Activated CD4-positive, alpha-beta T cell treated with anti-CD3 and anti-CD28 coated beads for 36 hours (primary cell): ENCODE measurements around the gene TNS4. TPM values are rescaled to one million over a fixed set of nuclear protein-coding genes. Genes with fewer than 3 reads are reported as not detected.

ENCODE experiments used
- ATAC-seq: fragments of 200-7000 bp; cut with Tn5 transposase; one replicate; pipeline ENCODE4 v1.10.0; 2021; ENCODE audit warnings: mild to moderate bottlenecking, moderate library complexity
- CTCF ChIA-PET: fragments of 350-600 bp; sonication (Branson Sonifier 250); formaldehyde crosslinking; loops from one replicate; lab custom pipeline; 2021; ENCODE audit warnings: antibody characterized with exemption; lab: Charles Lee
- POLR2A ChIA-PET: fragments of 350-600 bp; sonication (Branson Sonifier 250); formaldehyde crosslinking; loops from one replicate; lab custom pipeline; 2021; ENCODE audit warnings: antibody characterized with exemption, inconsistent platforms; lab: Charles Lee
- DNase-seq: peaks from one replicate; pipeline ENCODE4 v3.0.0-alpha.2; 2020
- H3K27ac Mint-ChIP-seq: one replicate; pipeline ENCODE4 v1.8.0; 2021; ENCODE audit warnings: mixed read lengths
- H3K27me3 Mint-ChIP-seq: one replicate; pipeline ENCODE4 v1.8.0; 2021; ENCODE audit warnings: mixed read lengths
- H3K36me3 Mint-ChIP-seq: one replicate; pipeline ENCODE4 v1.8.0; 2021; ENCODE audit warnings: low read depth, mixed read lengths
- H3K4me1 Mint-ChIP-seq: one replicate; pipeline ENCODE4 v1.8.0; 2021; ENCODE audit warnings: mixed read lengths
- H3K4me3 Mint-ChIP-seq: one replicate; pipeline ENCODE4 v1.8.0; 2021; ENCODE audit warnings: mild to moderate bottlenecking, moderate library complexity, mixed read lengths
- H3K9me3 Mint-ChIP-seq: one replicate; pipeline ENCODE4 v1.8.0; 2021; ENCODE audit warnings: low read depth, mixed read lengths
- intact Hi-C, 2 experiments: fragments of 100-400 bp; cut with DNase I in 1 of 2; cut with micrococcal nuclease in 1 of 2; formaldehyde crosslinking; loops; one replicate each; pipeline versions ENCODE4 v1.14.2 to v1.15.1; 2022 to 2024; cut with DNase I, micrococcal nuclease
- total RNA-seq, 2 experiments: library from RNA; stranded (reverse); gene quantifications; one replicate each; pipeline ENCODE4 v1.2.3, GENCODE V29; 2021

Gene TNS4
- total RNA-seq, 2 experiments from 2014 or later = 10.8 to 12.8 TPM

DNA sequence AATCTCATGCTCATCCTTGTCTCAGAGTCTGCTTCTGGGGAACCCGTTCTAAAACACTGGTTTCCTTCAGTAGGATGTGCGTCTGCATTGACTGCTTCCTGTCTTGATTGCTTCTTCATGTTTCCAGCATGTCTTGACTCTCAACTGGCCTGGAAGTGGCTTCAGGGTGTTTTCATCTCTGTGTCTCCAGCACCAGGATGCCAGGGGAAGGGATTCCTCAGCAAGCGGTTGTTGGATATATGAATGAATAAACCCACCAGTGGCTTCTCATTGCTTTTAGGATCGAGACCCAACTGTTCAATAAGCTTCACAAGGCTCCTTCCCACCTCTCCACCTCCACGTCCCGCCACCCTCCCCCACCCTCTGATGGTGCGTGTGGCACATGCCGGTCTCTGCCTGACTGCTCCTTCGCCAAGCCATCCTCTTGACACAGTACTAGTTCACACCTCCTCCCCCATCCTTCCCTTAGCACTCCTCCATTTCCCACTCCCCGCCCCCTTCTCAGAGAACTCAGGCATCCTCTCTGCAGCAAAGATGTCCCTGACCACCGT lies 14.1 kb upstream of the TNS4 start:
- peak; percentile 67 for ATAC-seq
- H3K36me3 Mint-ChIP-seq = peaks cover 11% of the 10 kb centered on the region
- H3K4me3 Mint-ChIP-seq = peak overlapping the region; percentile 76
- CTCF ChIA-PET = interaction anchor here (0.7 to 5.2 kb wide), 2 partner anchors 18 to 304 kb away, joined by 3 to 35 read pairs; no protein-coding TSS in a partner anchor
- peak overlapping the region; percentile 73 for H3K27ac Mint-ChIP-seq
- H3K9me3 Mint-ChIP-seq = no peaks in the 10 kb centered on the region
- POLR2A ChIA-PET = no interaction called here
- intact Hi-C loops = loop anchor here (1.0 to 2.0 kb wide), 5 partner anchors 15 to 45 kb away; no protein-coding TSS in a partner anchor
- H3K4me1 Mint-ChIP-seq = peaks cover 49% of the 10 kb centered on the region
- DNase-seq = peak; percentile 75
- peaks cover 2% of the 10 kb centered on the region for H3K27me3 Mint-ChIP-seq

- intact Hi-C loops = no loop called here
- peaks cover 11% of the 10 kb centered on the region for H3K36me3 Mint-ChIP-seq
- H3K27ac Mint-ChIP-seq = peak overlapping the region; percentile 73
- ChIA-PET POLR2A (no interaction called here), CTCF (interaction anchor here (1.0 to 1.4 kb wide), 2 partner anchors 19 to 82 kb away, joined by 3 to 4 read pairs; no protein-coding TSS in a partner anchor)
- H3K9me3 Mint-ChIP-seq = no peaks in the 10 kb centered on the region
- H3K4me3 Mint-ChIP-seq = no peak overlapping the region
- peaks cover 2% of the 10 kb centered on the region for H3K27me3 Mint-ChIP-seq
- no peak for DNase-seq
- H3K4me1 Mint-ChIP-seq = peaks cover 49% of the 10 kb centered on the region
- ATAC-seq = no peak
Observed at GRCh38 chr17:40515011-40515410, 13.6 kb upstream of the TNS4 start.

DNA sequence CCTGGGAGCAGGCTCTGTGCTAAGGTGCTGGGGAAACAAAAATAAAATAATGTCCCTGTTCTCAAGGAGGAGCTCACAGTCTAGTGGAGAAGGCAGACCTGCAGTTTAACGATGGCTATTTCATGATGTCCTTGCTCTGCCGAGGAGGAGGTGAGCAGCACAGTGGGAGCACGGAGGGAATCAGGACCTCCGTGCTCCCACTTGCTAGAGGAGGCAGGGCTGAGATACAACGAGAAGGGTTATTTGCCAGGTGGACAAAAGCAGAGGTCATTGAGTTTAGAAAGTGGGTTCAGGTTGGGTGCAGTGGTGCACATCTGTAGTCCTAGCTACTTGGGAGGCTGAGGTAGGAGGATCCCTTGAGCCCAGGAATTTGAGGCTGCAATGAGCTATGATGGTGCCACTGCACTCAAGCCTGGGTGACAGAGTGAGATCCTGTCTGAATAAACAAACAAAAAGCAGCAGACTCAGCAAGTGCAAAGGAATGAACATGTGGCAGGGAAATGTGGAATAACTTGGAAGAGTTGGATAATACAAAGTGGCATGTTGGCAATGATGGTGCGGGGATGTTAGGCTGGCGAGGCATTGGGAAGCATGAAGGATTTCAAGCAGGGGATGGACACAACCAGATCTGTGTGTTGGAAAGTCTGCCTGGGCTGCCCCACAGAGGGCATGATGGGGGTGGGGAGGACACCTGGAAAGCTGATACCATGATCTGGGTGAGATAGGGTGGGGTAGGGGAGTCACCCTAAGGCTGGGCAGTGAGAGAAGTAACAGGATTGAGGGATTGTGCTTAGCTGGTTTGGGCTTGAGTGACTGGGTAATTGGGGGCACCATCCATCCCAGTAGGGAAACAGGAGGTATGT lies 12.8 kb upstream of the TNS4 start:
- Mint-ChIP-seq H3K9me3 (no peaks in the 10 kb centered on the region), H3K4me3 (no peak overlapping the region), H3K27ac (peak overlapping the region; percentile 44), H3K4me1 (peaks cover 48% of the 10 kb centered on the region), H3K27me3 (peaks cover 2% of the 10 kb centered on the region), H3K36me3 (peaks cover 11% of the 10 kb centered on the region)
- CTCF ChIA-PET = interaction anchor here (1.0 to 1.4 kb wide), 2 partner anchors 19 to 81 kb away, joined by 3 to 4 read pairs; no protein-coding TSS in a partner anchor
- intact Hi-C loops = no loop called here
- DNase-seq (no peak), ATAC-seq (no peak)
- POLR2A ChIA-PET = interaction anchor here (0.6 kb wide), 1 partner anchor 63 kb away, joined by 3 read pairs; no protein-coding TSS in a partner anchor

DNA sequence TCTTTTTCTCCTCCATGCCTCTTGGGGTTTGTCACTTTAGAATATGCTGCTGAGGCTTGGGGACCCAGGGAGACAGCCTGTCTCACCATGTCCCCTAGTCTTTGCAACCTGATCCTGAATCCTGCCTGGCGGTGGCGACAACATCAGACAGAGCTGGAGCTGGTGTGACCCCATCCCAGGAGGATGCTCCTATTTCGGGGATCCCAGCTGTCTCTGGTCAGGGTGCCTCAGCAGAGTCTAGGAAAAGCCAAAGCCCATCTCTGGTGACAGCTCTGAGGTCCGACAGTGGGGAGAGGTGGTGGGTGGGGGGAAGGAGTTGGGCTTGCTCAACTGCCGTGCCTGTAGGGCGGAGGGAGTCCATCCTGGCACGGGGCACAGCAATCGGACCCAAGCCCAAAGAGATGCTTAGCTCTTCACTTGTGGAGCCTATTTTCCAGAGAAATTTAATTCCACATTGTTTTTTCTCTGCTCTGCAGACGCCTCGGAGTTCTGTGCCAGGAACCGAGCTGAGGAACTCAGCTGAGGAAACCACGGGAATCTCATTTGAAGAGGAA lies 10.3 kb upstream of the TNS4 start:
- no peak for DNase-seq
- ChIA-PET CTCF (interaction anchor here (0.6 to 1.9 kb wide), 2 partner anchors 21 to 84 kb away, joined by 4 to 5 read pairs; no protein-coding TSS in a partner anchor), POLR2A (interaction anchor here (0.8 kb wide), 1 partner anchor 29 kb away, joined by 3 read pairs; no protein-coding TSS in a partner anchor)
- intact Hi-C loops = no loop called here
- Mint-ChIP-seq H3K9me3 (no peaks in the 10 kb centered on the region), H3K36me3 (no peaks in the 10 kb centered on the region), H3K4me3 (no peak overlapping the region), H3K4me1 (peaks cover 27% of the 10 kb centered on the region), H3K27ac (no peak overlapping the region), H3K27me3 (peaks cover 2% of the 10 kb centered on the region)
- no peak for ATAC-seq

DNA sequence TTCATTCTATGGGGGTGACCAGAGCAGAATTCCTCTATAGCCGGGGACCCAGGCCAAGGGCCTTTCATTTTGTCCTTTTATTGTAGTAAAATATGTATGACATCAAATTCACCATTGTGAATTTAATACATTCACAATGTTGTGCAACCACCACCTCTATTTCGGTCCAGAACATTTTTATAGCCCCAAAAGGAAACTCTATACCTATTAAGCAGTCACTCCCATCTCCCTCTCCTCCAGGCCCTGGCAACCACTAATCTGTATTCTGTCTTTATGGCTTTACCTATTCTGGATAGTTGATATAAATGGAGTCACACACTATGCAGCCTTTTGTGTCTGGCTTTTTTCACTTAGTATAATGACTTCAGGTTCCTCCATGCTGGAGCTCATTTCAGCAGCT lies 9.7 kb upstream of the TNS4 start:
- peaks cover 2% of the 10 kb centered on the region for H3K27me3 Mint-ChIP-seq
- H3K36me3 Mint-ChIP-seq = no peaks in the 10 kb centered on the region
- peaks cover 21% of the 10 kb centered on the region for H3K4me1 Mint-ChIP-seq
- intact Hi-C loops = no loop called here
- H3K27ac Mint-ChIP-seq = no peak overlapping the region
- no peak overlapping the region for H3K4me3 Mint-ChIP-seq
- DNase-seq (no peak), ATAC-seq (no peak)
- no peaks in the 10 kb centered on the region for H3K9me3 Mint-ChIP-seq
- POLR2A ChIA-PET = interaction anchor here (0.8 kb wide), 1 partner anchor 30 kb away, joined by 3 read pairs; no protein-coding TSS in a partner anchor
- CTCF ChIA-PET = no interaction called here

DNA sequence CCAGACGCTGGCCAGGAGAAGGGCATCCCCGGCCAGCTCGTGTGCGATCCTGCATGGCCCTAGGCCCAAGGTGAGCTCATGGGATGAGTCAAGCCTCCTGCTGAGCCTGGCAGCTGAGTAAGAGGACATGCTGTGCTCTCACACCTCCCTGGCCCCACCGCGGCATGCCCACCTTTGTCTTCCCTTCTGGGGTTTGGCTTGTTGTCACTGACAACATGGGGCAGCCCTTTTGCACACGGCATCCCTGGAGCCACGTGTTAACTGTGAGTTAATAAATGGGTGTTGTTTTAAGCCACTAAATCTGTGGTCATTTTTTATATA lies 8.9 kb upstream of the TNS4 start:
- intact Hi-C loops = no loop called here
- Mint-ChIP-seq H3K4me1 (peaks cover 13% of the 10 kb centered on the region), H3K4me3 (no peak overlapping the region), H3K36me3 (no peaks in the 10 kb centered on the region), H3K27me3 (peaks cover 2% of the 10 kb centered on the region), H3K27ac (no peak overlapping the region), H3K9me3 (no peaks in the 10 kb centered on the region)
- CTCF ChIA-PET = no interaction called here
- POLR2A ChIA-PET = no interaction called here
- no peak for ATAC-seq
- DNase-seq = no peak

DNA sequence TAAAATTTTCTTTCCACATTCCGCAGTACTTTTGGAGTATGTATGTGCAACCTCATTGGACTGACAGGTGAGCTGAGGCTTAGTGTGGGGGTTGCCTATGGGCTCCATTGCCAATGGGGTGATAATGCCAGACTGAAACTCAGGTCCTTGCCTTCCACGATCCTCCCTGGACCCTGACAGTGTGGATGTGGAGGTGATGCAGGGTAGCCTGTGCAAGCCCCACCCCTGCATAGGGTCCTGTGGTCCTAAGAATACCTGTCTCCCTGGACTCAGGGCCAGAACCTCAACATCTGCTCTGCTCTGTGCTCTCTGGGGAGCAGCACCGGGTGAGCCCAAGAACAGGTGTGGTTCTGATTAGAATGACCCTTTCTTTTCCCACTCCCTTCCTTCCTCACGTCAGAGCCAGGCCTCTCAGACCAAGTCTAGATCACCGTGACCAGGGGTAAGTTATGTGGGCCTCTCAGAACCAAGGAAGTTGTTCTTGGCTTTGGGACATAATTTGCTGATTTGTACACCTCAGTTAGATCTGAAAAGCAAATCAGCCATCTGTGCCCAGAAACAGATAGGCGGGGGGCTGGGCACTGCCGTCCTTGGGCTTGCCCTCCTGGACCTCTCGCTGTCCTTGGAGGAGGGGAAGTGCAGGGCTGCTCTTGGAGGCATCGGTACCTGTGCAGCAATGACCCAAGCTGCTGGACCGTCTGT lies 8.4 kb upstream of the TNS4 start:
- intact Hi-C loops = no loop called here
- ATAC-seq (no peak), DNase-seq (no peak)
- Mint-ChIP-seq H3K4me1 (peaks cover 7% of the 10 kb centered on the region), H3K9me3 (no peaks in the 10 kb centered on the region), H3K36me3 (no peaks in the 10 kb centered on the region), H3K27me3 (peaks cover 2% of the 10 kb centered on the region), H3K27ac (peak overlapping the region; percentile 43), H3K4me3 (no peak overlapping the region)
- ChIA-PET POLR2A (no interaction called here), CTCF (no interaction called here)

- intact Hi-C loops = no loop called here
- ATAC-seq (no peak), DNase-seq (no peak)
- Mint-ChIP-seq H3K27me3 (no peaks in the 10 kb centered on the region), H3K27ac (no peak overlapping the region), H3K4me3 (no peak overlapping the region), H3K36me3 (no peaks in the 10 kb centered on the region), H3K9me3 (no peaks in the 10 kb centered on the region), H3K4me1 (no peaks in the 10 kb centered on the region)
- POLR2A ChIA-PET = interaction anchor here (0.6 kb wide), 1 partner anchor 69 kb away, joined by 3 read pairs; no protein-coding TSS in a partner anchor
- CTCF ChIA-PET = interaction anchor here (1.5 kb wide), 1 partner anchor 30 kb away, joined by 6 read pairs; no protein-coding TSS in a partner anchor
Observed at GRCh38 chr17:40506786-40507185, 5.4 kb upstream of the TNS4 start.

GRCh38 chr17:40503154-40503553 lies 1.7 kb upstream of the TNS4 start:
- intact Hi-C loops = no loop called here
- Mint-ChIP-seq H3K4me3 (no peak overlapping the region), H3K27ac (no peak overlapping the region), H3K27me3 (peaks cover 4% of the 10 kb centered on the region), H3K9me3 (no peaks in the 10 kb centered on the region), H3K4me1 (peaks cover 2% of the 10 kb centered on the region), H3K36me3 (no peaks in the 10 kb centered on the region)
- no peak for ATAC-seq
- no peak for DNase-seq
- CTCF ChIA-PET = interaction anchor here (0.8 kb wide), 1 partner anchor 29 kb away, joined by 3 read pairs; no protein-coding TSS in a partner anchor
- POLR2A ChIA-PET = interaction anchor here (0.7 kb wide), 1 partner anchor 47 kb away, joined by 12 read pairs; no protein-coding TSS in a partner anchor

- peaks cover 2% of the 10 kb centered on the region for H3K4me1 Mint-ChIP-seq
- ChIA-PET POLR2A (interaction anchor here (0.7 kb wide), 1 partner anchor 46 kb away, joined by 12 read pairs; no protein-coding TSS in a partner anchor), CTCF (interaction anchor here (0.8 kb wide), 1 partner anchor 28 kb away, joined by 3 read pairs; no protein-coding TSS in a partner anchor)
- no peak for DNase-seq
- H3K27ac Mint-ChIP-seq = peak overlapping the region; percentile 34
- ATAC-seq = no peak
- H3K9me3 Mint-ChIP-seq = no peaks in the 10 kb centered on the region
- H3K36me3 Mint-ChIP-seq = no peaks in the 10 kb centered on the region
- H3K4me3 Mint-ChIP-seq = no peak overlapping the region
- intact Hi-C loops = no loop called here
- peaks cover 4% of the 10 kb centered on the region for H3K27me3 Mint-ChIP-seq
Observed at GRCh38 chr17:40502716-40503115, 1.3 kb upstream of the TNS4 start.

GRCh38 chr17:40500709-40501108 lies 714 bp downstream of the TNS4 start:
- Mint-ChIP-seq H3K9me3 (no peaks in the 10 kb centered on the region), H3K4me1 (peaks cover 2% of the 10 kb centered on the region), H3K4me3 (no peak overlapping the region), H3K27me3 (peaks cover 4% of the 10 kb centered on the region), H3K36me3 (no peaks in the 10 kb centered on the region), H3K27ac (no peak overlapping the region)
- POLR2A ChIA-PET = no interaction called here
- no peak for ATAC-seq
- CTCF ChIA-PET = no interaction called here
- intact Hi-C loops = no loop called here
- no peak for DNase-seq
